Type B pancreatic cell (in vitro differentiated cells): ENCODE results near the gene ZNF362. TPM values are rescaled to one million over a fixed set of nuclear protein-coding genes. Genes with fewer than 3 reads are reported as not detected.
"Not testable (repeated sequence)": the region's sequence is repeated elsewhere in the genome, so short reads cannot be mapped to it uniquely, and the experiment has no call there.

Experiments
- DNase-seq: peaks from one replicate; pipeline ENCODE4 v3.0.0; 2021; ENCODE audit warnings: mixed read lengths; ENCODE audit not compliant: unreplicated experiment; ENCODE audit errors: extremely low spot score
- H3K27ac Mint-ChIP-seq: 2 replicates; pipeline ENCODE4 v1.8.0; 2021; ENCODE audit warnings: mild to moderate bottlenecking, mixed read lengths
- H3K27me3 Mint-ChIP-seq: 2 replicates; pipeline ENCODE4 v1.8.0; 2021; ENCODE audit warnings: mixed read lengths
- H3K36me3 Mint-ChIP-seq: 2 replicates; pipeline ENCODE4 v1.8.0; 2021; ENCODE audit warnings: mixed read lengths
- H3K4me1 Mint-ChIP-seq: one replicate; pipeline ENCODE4 v1.8.0; 2021; ENCODE audit warnings: mixed read lengths; ENCODE audit not compliant: unreplicated experiment
- H3K4me3 Mint-ChIP-seq: 2 replicates; pipeline ENCODE4 v1.8.0; 2021; ENCODE audit warnings: mild to moderate bottlenecking, mixed read lengths
- H3K9me3 Mint-ChIP-seq: 2 replicates; pipeline ENCODE4 v1.8.0; 2021; ENCODE audit warnings: mixed read lengths
- CTCF ChIP-seq: fragments of 200-600 bp; sonication (generic); conservative IDR thresholded peaks from 2 replicates; pipeline ENCODE4 v1.5.0; 2021; ENCODE audit warnings: antibody characterized with exemption, mild to moderate bottlenecking
- total RNA-seq: library from RNA; stranded (reverse); gene quantifications from 2 replicates; pipeline ENCODE4 v1.2.1, GENCODE V29; 2021; ENCODE audit warnings: low replicate concordance

The ZNF362 gene
- total RNA-seq, 1 donor from 2014 or later: 66.5 TPM

DNA sequence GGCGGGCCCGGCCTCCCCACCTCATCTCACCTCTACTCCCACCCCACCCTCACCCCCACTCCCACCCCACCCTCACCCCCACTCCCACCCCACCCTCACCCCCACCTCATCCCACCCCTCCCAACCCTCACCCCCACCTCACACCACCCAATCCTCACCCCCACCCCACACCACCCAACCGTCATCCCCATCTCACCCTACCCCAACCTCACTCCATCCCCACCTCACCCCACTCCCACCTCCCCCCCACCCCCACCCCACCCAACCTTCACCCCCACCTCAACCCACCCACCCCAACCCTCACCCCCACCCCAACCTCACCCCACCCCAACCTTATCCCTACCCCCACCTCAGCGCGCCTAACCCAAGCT, 51.2 kb downstream of the ZNF362 start:
- H3K36me3 Mint-ChIP-seq: peaks cover 12% of the 10 kb centered on the region
- H3K27ac Mint-ChIP-seq: no peak overlapping the region
- TF ChIP-seq CTCF: no peak
- no peak for DNase-seq
- peaks cover 3% of the 10 kb centered on the region for H3K27me3 Mint-ChIP-seq
- no peaks in the 10 kb centered on the region for H3K4me1 Mint-ChIP-seq
- no peaks in the 10 kb centered on the region for H3K9me3 Mint-ChIP-seq
- no peak overlapping the region for H3K4me3 Mint-ChIP-seq

DNA sequence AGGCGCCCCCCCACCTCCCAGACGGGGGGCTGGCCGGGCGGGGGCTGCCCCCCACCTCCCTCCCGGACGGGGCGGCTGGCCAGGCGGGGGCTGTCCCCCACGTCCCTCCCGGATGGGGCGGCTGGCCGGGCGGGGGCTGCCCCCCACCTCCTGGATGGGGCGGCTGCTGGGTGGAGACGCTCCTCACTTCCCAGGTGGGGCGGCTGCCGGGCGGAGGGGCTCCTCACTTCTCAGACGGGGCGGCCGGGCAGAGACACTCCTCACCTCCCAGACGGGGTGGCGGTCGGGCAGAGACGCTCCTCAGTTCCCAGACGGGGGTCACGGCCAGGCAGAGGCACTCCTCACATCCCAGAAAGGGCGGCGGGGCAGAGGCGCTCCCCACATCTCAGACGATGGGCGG, 53.1 kb downstream of the ZNF362 start:
- H3K4me3 Mint-ChIP-seq, H3K9me3 Mint-ChIP-seq, H3K36me3 Mint-ChIP-seq, H3K27ac Mint-ChIP-seq, DNase-seq, H3K27me3 Mint-ChIP-seq, H3K4me1 Mint-ChIP-seq: not testable (repeated sequence)

GRCh38 chr1:33310702-33311101, 54.4 kb downstream of the ZNF362 start:
- Mint-ChIP-seq H3K27me3 (peaks cover 3% of the 10 kb centered on the region), H3K36me3 (no peaks in the 10 kb centered on the region), H3K9me3 (no peaks in the 10 kb centered on the region), H3K27ac (no peak overlapping the region), H3K4me3 (no peak overlapping the region), H3K4me1 (peaks cover 8% of the 10 kb centered on the region)
- no peak for TF ChIP-seq CTCF
- no peak for DNase-seq

DNA sequence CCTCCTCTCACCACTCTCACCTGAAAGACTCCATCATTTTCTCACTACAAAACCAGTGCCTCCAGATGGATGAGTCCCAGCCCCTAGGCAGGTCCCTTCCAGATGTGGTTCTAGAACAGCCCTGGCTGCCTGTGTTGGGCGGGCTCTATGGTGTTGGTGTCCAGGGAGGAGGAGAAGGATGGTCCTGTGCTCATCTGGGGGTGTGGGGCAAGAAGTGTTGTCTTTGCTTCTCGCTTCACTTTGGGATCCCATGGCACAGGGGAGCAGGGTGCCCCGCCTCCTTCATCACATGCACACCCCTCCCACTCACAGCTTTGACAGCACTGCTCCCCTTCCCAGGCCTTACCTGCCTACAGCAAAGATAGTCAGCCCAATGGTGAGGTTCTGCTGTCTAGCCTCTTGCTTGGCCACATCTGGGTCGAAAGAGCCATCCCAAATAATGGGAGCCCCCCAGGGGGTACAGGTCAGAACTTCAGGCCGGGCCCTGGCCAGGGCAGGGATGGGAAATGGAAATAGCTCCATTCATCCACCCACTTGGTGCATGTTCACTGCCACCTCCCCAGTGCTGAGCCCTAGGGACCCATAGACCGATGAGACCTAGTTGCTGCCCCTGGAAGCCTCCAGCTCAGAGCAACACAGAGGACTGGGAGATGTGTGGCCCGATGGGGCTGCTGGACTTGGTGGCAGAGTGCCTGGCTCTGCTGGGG, 55.6 kb downstream of the ZNF362 start:
- H3K27me3 Mint-ChIP-seq: no peaks in the 10 kb centered on the region

GRCh38 chr1:33312413-33312749, 56.1 kb downstream of the ZNF362 start:
- no peak for TF ChIP-seq CTCF
- H3K4me1 Mint-ChIP-seq: peaks cover 9% of the 10 kb centered on the region
- H3K9me3 Mint-ChIP-seq: no peaks in the 10 kb centered on the region
- no peak overlapping the region for H3K27ac Mint-ChIP-seq
- no peaks in the 10 kb centered on the region for H3K36me3 Mint-ChIP-seq
- H3K27me3 Mint-ChIP-seq: no peaks in the 10 kb centered on the region
- no peak for DNase-seq
- no peak overlapping the region for H3K4me3 Mint-ChIP-seq

More for the DNA sequence above, 55.6 kb downstream of the ZNF362 start:
- H3K4me1 Mint-ChIP-seq: peaks cover 9% of the 10 kb centered on the region
- H3K36me3 Mint-ChIP-seq: no peaks in the 10 kb centered on the region
- no peak overlapping the region for H3K27ac Mint-ChIP-seq
- TF ChIP-seq CTCF: no peak
- no peak for DNase-seq
- H3K4me3 Mint-ChIP-seq: no peak overlapping the region
- no peaks in the 10 kb centered on the region for H3K9me3 Mint-ChIP-seq

GRCh38 chr1:33314416-33314815, 58.1 kb downstream of the ZNF362 start:
- no peak for TF ChIP-seq CTCF

More at GRCh38 chr1:33314416-33314815, 58.1 kb downstream of the ZNF362 start:
- no peak overlapping the region for H3K4me3 Mint-ChIP-seq
- peaks cover 14% of the 10 kb centered on the region for H3K4me1 Mint-ChIP-seq
- H3K9me3 Mint-ChIP-seq: no peaks in the 10 kb centered on the region
- no peaks in the 10 kb centered on the region for H3K36me3 Mint-ChIP-seq
- H3K27me3 Mint-ChIP-seq: no peaks in the 10 kb centered on the region
- DNase-seq: no peak
- no peak overlapping the region for H3K27ac Mint-ChIP-seq
